GM19455 (cell line): ENCODE results near the gene SLC30A5.
"Not testable (repeated sequence)": the region's sequence is repeated elsewhere in the genome, so short reads cannot be mapped to it uniquely, and the experiment has no call there.

ENCODE experiments used
- ATAC-seq: cut with Tn5 transposase; IDR thresholded peaks from one replicate; pipeline ENCODE4 v1.9.1; 2021; ENCODE audit not compliant: unreplicated experiment

SLC30A5 gene

DNA sequence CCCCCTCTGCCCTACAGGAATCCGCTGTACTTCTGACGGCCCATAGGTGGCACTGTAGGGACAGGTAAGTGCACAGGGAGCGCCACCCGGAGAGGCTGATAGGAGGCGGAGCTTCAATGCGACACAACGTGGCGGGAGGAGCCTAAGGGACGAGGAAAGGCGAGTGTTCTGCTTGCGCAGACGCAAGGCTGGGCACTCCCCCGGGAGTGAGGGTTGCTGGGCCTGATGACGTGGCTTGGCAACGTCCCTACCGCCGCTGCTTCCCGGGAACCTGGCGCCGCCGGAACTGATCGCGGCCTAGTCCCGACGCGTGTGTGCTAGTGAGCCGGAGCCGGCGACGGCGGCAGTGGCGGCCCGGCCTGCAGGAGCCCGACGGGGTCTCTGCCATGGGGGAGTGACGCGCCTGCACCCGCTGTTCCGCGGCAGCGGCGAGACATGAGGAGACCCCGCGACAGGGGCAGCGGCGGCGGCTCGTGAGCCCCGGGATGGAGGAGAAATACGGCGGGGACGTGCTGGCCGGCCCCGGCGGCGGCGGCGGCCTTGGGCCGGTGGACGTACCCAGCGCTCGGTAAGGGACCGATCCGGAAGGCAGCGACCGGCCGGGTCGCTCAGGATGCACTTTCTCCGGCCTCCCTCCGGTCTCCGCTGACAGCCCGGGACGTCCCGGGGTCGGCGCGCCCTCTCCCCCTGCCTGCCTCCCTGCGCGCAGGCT is at the start of gene SLC30A5:
SLC30A5 (plus strand) TSS at position 244 of the 712 bp plus-strand sequence; CDS start at position 486, 242 bp downstream.
- peak; percentile 99 for ATAC-seq

DNA sequence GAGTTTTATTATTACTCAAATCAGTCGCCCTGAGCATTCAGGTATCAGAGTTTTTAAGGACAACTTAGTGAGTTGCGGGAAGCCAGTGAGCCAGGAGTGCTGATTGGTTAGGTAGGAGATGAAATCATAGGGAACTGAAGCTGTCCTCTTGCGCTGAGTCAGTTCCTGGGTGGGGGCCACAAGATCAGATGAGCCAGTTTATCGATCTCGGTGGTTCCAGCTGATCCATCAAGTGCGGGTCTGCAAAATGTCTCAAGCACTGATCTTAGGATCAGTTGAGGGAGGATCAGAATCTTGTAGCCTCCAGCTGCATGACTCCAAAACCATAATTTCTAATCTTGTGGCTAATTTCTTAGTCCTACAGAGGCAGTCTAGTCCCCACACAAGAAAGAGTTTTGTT is 48.6 kb upstream of the SLC30A5 start:
- not testable (repeated sequence) for ATAC-seq

- no peak for ATAC-seq
Measured at GRCh38 chr5:69046375-69046957, 47.3 kb upstream of the SLC30A5 start.

- no peak for ATAC-seq
Measured at GRCh38 chr5:69048230-69048629, 45.6 kb upstream of the SLC30A5 start.

DNA sequence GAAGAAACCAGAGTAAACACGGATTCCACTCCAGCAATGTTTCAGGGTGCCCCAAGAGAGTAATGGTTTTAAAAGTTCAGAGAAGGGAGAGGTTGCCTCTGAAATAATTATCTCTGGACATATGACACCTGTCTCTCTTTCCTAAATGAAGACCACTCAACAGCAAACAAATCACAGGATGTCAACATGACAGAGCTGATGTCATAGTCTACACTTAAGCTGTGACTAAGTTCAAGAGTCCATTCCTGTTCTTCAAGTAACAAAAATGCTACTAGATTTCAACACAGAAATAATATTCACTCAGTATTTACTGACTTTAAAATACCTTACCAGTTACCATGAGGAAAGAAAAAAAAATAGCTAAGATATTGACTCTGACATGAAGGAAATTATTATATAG is 44.7 kb upstream of the SLC30A5 start:
- no peak for ATAC-seq

DNA sequence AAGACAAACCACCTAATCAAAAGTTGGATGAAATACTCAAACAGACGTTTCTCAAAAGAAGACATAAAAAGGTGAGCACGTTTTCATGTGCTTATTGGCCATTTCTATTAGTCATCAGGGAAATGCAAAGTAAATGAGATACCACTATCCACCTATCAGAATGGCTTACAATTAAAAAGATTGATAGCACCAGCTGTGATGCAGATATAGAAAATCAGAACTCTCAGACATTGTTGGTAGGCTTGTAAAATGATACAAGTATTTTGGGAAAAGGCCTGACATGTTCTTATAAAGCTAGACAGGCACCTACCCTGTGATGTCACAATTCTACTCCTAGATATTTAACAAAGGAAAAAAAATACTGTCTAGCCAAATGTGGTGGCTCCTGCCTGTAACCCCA is 44.0 kb upstream of the SLC30A5 start:
- no peak for ATAC-seq

GRCh38 chr5:69050214-69050613 is 43.6 kb upstream of the SLC30A5 start:
- ATAC-seq = no peak

DNA sequence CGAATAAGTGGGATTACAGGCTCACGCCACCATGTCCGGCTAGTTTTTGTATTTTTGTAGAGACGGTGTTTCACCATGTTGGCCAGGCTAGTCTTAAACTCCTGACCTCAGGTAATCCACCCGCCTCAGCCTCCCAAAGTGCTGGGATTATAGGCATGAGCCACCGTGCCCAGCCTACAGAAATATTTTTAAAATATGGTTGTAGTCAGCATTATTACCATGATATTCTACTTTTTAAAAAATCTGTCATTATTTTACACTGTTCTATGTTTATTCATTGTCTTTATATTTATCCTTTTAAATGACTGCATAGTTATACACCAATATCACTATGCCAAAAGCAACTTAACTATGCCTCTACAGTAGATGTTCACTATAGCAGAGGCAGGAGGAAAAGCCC is 41.6 kb upstream of the SLC30A5 start:
- ATAC-seq = no peak

GRCh38 chr5:69074664-69075521 is 18.9 kb upstream of the SLC30A5 start:
- ATAC-seq = no peak

DNA sequence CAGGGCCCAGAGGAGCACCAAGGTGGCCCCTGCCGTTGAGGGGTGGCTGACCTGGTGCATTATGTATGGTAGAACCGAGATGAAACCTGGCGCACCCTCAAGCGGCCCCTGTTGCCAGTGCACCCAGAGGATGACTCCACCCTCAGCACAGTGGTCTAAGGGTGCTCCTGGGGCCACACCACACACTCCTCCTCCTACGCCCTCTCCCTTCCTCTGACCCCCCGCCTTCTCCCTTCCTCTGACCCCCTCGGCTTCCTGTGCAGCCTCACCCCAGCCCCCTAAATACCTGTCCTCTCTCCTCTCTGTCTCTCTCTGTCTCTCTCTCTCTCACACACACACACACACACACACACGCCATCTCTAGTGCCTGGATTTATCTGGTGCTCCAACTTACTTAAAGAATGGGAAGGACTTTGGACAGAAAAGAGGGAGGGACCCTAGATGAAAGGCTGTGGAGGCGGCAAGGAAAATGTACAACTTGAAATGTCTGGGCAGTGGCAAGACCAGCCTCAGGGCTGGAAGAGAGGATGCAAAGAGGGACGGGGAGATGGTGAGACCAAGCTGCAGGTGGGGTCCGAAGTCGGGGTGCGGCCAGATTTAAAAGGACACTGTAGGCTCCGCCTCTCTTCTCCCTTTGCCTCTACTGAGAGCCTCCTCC is 18.2 kb upstream of the SLC30A5 start:
- ATAC-seq = no peak

DNA sequence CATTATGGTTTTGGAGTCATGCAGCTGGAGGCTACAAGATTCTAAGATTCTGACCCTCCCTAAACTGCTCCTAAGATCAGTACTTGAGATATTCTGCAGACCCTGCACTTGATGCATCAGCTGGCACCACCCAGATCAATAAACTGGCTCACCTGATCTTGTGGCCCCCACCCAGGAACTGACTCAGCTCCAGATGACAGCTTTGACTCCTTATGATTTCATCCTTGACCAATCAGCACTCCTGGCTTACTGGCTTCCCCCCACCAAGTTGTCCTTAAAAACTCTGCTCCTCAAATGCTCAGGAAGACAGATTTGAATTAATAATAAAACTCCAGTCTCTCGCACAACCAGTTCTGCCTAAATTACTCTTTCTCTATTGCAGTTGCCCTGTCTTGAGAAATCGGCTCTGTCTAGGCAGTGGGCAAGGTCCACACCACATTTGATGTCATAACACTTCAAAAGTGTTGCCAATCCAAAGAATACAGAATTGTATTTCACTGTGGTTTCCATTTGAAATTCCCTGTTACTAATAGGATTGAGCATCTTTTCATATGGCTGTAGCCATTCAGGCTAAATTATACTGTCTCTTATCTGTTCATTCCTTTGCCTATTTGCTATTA is 14.8 kb upstream of the SLC30A5 start:
- no peak for ATAC-seq

GRCh38 chr5:69079556-69079955 is 14.3 kb upstream of the SLC30A5 start:
- no peak for ATAC-seq

DNA sequence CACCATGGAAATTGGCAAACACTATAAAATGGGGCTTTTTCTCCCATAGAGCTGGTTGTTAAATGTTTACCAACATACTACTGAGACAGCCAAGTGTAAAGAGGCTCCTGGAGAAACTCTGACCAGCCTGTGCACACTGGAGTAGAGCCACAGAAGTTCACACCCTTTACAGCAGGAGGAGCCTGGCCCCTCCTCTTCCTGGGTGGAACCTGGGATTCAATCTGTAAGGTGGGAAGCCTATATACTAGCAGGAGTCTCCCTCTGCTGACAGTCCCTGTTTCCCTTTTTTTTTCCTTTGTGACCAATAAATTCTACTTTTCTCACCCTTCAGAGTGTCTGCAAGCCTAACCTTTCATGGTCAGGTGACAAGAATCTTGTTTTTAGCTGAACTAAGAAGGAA is 10.4 kb upstream of the SLC30A5 start:
- ATAC-seq = no peak

- no peak for ATAC-seq
Measured at GRCh38 chr5:69084195-69084594, 9.6 kb upstream of the SLC30A5 start.

GRCh38 chr5:69084903-69085302 is 8.9 kb upstream of the SLC30A5 start:
- ATAC-seq = no peak

- ATAC-seq = no peak
Measured at GRCh38 chr5:69086206-69086605, 7.6 kb upstream of the SLC30A5 start.

GRCh38 chr5:69088006-69088405 is 5.8 kb upstream of the SLC30A5 start:
- ATAC-seq = not testable (repeated sequence)

DNA sequence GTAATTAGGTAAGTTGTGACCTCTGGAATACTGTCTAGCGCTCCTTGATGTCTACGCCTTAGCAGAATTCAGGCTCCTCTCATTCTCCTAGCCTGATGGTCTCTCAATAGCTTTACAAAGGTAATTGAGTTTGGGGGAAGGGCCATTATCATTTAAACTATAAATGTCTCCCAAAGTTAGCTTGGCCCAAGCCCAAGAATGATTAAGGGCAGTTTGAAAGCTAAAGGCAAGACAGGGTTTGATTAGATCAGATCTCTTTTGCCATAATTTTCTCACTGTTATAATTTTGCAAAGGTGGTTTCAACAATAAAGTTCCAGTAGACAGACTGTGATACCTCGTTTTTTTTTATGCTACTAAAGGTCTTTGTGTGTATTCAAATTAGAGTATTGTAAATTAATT is 3.7 kb upstream of the SLC30A5 start:
- no peak for ATAC-seq

DNA sequence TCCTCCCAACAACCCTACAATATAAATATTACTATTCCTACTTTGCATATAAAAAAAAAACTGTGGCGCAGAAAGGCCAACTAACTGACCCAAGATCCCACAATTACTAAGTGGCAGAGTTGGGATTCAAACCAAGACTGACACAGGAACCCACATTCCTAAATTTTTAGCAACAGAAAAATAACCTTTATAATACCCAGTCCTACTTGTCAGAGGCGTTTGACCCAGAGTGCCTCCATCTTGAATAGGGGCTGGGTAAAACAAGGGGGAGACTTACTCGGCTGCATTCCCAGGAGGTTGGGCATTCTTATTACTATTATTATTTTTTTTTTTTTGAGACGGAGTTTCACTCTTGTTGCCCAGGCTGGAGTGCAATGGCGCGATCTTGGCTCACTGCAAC is 2.0 kb upstream of the SLC30A5 start:
- ATAC-seq = no peak

- no peak for ATAC-seq
Measured at GRCh38 chr5:69092969-69093368, 845 bp upstream of the SLC30A5 start.

DNA sequence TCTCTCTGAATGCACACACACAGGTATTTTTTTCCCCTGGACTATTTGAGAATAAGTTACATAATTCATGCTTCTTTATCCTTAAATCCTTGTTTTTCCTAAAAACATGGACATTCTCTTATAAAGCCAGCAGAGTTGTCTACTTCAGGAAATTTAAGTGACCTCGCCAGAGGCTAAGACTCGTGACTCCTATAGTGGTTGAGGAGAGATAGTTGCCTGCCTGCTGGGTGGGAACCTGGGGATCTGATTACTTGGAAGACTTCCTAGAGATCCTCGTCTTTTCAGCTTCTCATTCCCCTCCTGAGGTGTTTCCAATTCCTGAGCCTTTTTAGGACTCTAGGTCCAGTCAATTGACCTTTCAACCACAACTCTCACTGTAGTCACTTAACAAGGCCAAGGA is 5.5 kb downstream of the SLC30A5 start:
- no peak for ATAC-seq
